Measurements from ENCODE around the gene GPR146.

DNA sequence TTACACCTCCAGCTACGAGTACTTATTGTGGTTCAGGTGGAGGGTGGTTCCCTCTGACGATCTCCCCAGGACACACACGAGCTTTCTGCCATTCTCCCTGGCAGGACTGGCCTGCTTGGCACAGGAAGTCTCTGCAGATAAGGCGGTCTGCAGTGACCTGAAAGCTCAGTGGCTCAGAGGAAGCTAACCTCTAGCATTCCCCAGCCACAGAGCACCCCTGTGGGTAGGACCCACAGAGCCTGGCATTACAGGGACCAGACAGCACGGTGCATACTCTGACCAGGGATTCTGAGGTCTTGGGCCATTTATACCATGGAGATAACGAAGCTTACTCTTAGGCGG is 1.9 kb upstream of the GPR146 start:
- TF ChIP-seq ZFP3 (CRISPR knock-in tag; IDR thresholded peaks at IDR 0.05) (no peak), ZFP30 (CRISPR knock-in tag; IDR thresholded peaks at IDR 0.05) (no peak), TOX (CRISPR knock-in tag; IDR thresholded peaks at IDR 0.05; ENCODE audit: borderline replicate concordance) (no peak)
- TF ChIP-seq, protein P1, sequence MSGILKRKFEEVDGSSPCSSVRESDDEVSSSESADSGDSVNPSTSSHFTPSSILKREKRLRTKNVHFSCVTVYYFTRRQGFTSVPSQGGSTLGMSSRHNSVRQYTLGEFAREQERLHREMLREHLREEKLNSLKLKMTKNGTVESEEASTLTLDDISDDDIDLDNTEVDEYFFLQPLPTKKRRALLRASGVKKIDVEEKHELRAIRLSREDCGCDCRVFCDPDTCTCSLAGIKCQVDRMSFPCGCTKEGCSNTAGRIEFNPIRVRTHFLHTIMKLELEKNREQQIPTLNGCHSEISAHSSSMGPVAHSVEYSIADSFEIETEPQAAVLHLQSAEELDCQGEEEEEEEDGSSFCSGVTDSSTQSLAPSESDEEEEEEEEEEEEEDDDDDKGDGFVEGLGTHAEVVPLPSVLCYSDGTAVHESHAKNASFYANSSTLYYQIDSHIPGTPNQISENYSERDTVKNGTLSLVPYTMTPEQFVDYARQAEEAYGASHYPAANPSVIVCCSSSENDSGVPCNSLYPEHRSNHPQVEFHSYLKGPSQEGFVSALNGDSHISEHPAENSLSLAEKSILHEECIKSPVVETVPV (CRISPR knock-in tag; IDR thresholded peaks at IDR 0.05): no peak
